Lung (tissue), 12 donors: ENCODE results near the gene PLGLB1. TPM values are rescaled to one million over a fixed set of nuclear protein-coding genes. Genes with fewer than 3 reads are reported as not detected.
A peak's percentile ranks its signal among the peaks of the same experiment; 100 is the strongest.
"Not testable (repeated sequence)": the region's sequence is repeated elsewhere in the genome, so short reads cannot be mapped to it uniquely, and the experiment has no call there.

Experiments
- ATAC-seq: fragments of 200-7000 bp; cut with Tn5 transposase; one replicate; pipeline ENCODE4 v1.9.1; 2020; ENCODE audit warnings: moderate number of reproducible peaks; ENCODE audit not compliant: insufficient read depth, low FRiP score
- DNase-seq, 3 donors: peaks; one replicate each; pipeline ENCODE4 v3.0.0-alpha.2; 2013 to 2017
- H3K27ac ChIP-seq, 2 donors: one replicate each; pipeline ENCODE4 v1.5.1; 2013; ENCODE audit warnings: mild to moderate bottlenecking in 2 of 2, moderate library complexity in 2 of 2, control low read depth in 1 of 2, inconsistent platforms in 1 of 2, low read depth in 1 of 2, low read length in 1 of 2
- H3K27me3 ChIP-seq, 3 donors: one replicate each; pipeline ENCODE4 v1.5.1; 2013; ENCODE audit warnings: low read length in 2 of 3; ENCODE audit not compliant: control insufficient read depth in 3 of 3, insufficient read depth in 3 of 3
- H3K36me3 ChIP-seq, 4 donors: one replicate each; pipeline ENCODE4 v1.5.1; 2013; ENCODE audit warnings: low read length in 4 of 4, mild to moderate bottlenecking in 1 of 4, moderate library complexity in 1 of 4; ENCODE audit not compliant: control insufficient read depth in 4 of 4, insufficient read depth in 4 of 4
- H3K4me1 ChIP-seq, 5 donors: one replicate each; pipeline ENCODE4 v1.5.1; 2013; ENCODE audit warnings: low read length in 5 of 5, mild to moderate bottlenecking in 2 of 5, moderate library complexity in 1 of 5; ENCODE audit not compliant: control insufficient read depth in 5 of 5, insufficient read depth in 5 of 5
- H3K4me3 ChIP-seq: one replicate; pipeline ENCODE4 v1.5.1; 2013; ENCODE audit warnings: mild to moderate bottlenecking, control low read depth, moderate library complexity
- H3K9ac ChIP-seq, 2 donors: one replicate each; pipeline ENCODE4 v1.5.1; 2013; ENCODE audit warnings: low read length in 2 of 2, control low read depth in 1 of 2; ENCODE audit not compliant: insufficient read depth in 1 of 2
- H3K9me3 ChIP-seq, 4 donors: one replicate each; pipeline ENCODE4 v1.5.1; 2013; ENCODE audit warnings: low read length in 3 of 4, mild to moderate bottlenecking in 1 of 4, moderate library complexity in 1 of 4; ENCODE audit not compliant: control insufficient read depth in 4 of 4, insufficient read depth in 3 of 4
- WGBS, 2 donors: extraction: QIAGEN DNeasy Blood & Tissue Kit; methylation state at CpG; one replicate each; pipeline ENCODE4 v1.1.7; 2013; 5-methylcytosine and 5-hydroxymethylcytosine counted together
- polyA plus RNA-seq, 2 donors: library from polyadenylated mRNA; stranded (reverse); fragments of 200-250 nt; gene quantifications; one replicate each; pipeline ENCODE4 v1.2.1, GENCODE V29; 2013
- total RNA-seq, 2 donors: library from RNA; depleted of rRNA in 1 of 2; stranded (reverse); fragments of >200 nt in 1 of 2; gene quantifications; one replicate each; pipeline ENCODE4 v1.2.1, GENCODE V29; 2014 to 2021
- TF ChIP-seq, protein P1 (sequence below): IDR thresholded peaks from 2 replicates; pipeline ENCODE4 v1.5.1; 2012; ENCODE audit warnings: mild to moderate bottlenecking; ENCODE audit errors: control extremely low read depth, extremely low read depth
- donor health status: control.
- donor health status: control.
- donor health status: Bipolar disorder and iron deficiency.
- donor health status: healthy.
- donor health status: DM: yes; HTN: yes; CAD: no.

The PLGLB1 gene
- total and polyA plus RNA-seq, 4 donors = 0.72 to 8.3 (median 1.3) TPM

DNA sequence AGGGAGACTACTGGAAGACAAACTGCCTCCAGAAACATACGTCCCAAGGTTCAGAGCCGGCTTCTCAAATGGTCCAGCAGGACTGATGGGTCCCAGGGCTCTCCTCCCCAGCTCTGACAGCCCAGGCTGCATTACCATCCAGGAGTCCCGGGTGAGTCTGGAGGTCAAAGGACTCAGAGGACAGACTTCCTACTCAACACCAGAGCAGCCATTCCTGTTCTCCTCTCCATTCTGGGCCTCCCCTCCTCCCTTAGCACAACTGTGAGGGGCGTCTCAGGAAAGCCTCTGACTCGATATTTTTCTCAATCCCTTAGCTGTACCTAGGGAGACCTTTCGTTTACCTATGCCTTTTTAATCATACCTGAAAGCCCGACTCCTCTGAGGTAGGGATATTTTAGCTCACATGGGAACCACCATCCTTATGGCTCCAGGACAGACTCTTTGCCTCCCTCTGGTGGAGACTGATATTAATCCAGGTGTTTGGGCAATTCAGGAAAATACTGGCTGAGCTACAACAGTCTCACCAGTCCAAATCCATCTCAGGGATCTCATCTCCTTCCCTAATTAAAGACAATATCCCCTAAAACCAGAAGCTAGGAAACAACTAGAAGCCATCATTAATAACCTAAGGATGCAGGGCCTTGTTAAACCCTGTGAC is 19.8 kb upstream of the PLGLB1 start:
- H3K9me3 ChIP-seq, ATAC-seq, H3K27ac ChIP-seq: not testable (repeated sequence)

DNA sequence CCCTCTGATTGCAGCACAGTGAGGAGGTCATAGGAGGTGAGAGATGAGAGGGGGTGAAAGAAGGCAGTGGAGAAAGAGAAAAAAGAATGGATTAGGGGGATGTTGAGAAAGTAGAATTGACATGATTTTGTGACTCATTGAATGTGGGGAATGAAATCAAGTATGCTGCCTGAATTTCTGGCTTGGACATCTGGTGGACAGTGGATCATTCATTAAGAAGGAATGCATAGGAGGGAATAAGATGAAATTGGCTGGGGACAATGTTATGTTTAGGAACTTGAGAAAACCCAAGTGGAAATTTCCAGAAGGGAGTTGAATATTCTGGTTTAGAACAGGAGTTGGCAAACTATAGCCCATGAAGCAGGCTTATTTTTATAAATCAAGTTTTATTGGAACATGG is 7.0 kb upstream of the PLGLB1 start:
- DNase-seq, H3K9me3 ChIP-seq, H3K4me3 ChIP-seq, H3K4me1 ChIP-seq, H3K9ac ChIP-seq, ATAC-seq, H3K27ac ChIP-seq, H3K27me3 ChIP-seq, H3K36me3 ChIP-seq: not testable (repeated sequence)

More for the DNA sequence above, 19.8 kb upstream of the PLGLB1 start:
- not testable (repeated sequence) for H3K9ac ChIP-seq, DNase-seq, H3K4me1 ChIP-seq, H3K4me3 ChIP-seq, H3K27me3 ChIP-seq, H3K36me3 ChIP-seq
- TF ChIP-seq, protein P1, sequence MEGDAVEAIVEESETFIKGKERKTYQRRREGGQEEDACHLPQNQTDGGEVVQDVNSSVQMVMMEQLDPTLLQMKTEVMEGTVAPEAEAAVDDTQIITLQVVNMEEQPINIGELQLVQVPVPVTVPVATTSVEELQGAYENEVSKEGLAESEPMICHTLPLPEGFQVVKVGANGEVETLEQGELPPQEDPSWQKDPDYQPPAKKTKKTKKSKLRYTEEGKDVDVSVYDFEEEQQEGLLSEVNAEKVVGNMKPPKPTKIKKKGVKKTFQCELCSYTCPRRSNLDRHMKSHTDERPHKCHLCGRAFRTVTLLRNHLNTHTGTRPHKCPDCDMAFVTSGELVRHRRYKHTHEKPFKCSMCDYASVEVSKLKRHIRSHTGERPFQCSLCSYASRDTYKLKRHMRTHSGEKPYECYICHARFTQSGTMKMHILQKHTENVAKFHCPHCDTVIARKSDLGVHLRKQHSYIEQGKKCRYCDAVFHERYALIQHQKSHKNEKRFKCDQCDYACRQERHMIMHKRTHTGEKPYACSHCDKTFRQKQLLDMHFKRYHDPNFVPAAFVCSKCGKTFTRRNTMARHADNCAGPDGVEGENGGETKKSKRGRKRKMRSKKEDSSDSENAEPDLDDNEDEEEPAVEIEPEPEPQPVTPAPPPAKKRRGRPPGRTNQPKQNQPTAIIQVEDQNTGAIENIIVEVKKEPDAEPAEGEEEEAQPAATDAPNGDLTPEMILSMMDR = peak; percentile 0
- no CpG with 5 or more reads among the region's 7 CpGs for WGBS, 2 donors

DNA sequence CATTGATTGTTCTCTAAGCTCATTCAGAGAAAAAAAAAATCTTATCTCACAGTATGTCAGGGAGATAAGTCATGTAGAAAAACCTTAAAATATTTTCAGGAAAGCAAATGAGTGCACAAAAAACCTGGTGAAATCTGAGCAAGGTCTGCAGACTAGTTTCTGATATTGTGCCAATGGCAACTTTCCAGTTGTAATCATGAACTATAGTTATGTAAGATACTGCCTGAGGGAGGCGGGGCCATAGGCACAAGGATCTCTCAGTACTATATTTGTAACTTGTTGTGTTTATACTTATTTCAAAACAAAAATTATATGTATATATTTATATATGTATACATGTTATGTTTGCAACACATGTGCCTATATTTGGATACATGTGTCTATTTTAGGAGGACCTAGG is 5.2 kb upstream of the PLGLB1 start:
- not testable (repeated sequence) for H3K36me3 ChIP-seq, H3K27me3 ChIP-seq, H3K9me3 ChIP-seq, H3K4me3 ChIP-seq, H3K4me1 ChIP-seq, H3K9ac ChIP-seq, H3K27ac ChIP-seq, DNase-seq
- WGBS, 2 donors = no CpG with 5 or more reads among the region's 1 CpG
- ATAC-seq = peak; percentile 28

DNA sequence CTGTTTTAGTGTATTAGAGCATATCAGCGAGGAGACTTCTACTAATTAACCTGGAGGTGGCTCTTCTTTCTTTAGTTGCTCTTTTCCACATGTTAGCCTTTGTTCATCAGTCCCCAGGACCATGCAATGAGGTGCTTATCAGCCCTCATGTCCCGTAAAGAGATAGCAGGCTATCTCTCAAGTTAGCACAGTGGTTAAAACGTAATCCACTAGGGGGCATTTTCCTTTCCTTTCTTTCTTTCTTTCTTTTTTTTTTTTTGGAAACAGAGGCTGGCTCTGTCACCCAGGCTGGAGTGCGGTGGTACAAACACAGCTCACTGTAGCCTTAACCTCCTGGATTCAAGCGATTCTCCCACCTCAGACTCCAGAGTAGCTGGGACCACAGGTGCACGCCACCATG is 4.3 kb upstream of the PLGLB1 start:
- H3K27me3 ChIP-seq, ATAC-seq, H3K4me3 ChIP-seq, DNase-seq, H3K9ac ChIP-seq, H3K36me3 ChIP-seq, H3K27ac ChIP-seq, H3K4me1 ChIP-seq, H3K9me3 ChIP-seq: not testable (repeated sequence)
- WGBS, 2 donors = 70 to 73% methylated on average over 1 to 5 of the region's 6 CpGs

DNA sequence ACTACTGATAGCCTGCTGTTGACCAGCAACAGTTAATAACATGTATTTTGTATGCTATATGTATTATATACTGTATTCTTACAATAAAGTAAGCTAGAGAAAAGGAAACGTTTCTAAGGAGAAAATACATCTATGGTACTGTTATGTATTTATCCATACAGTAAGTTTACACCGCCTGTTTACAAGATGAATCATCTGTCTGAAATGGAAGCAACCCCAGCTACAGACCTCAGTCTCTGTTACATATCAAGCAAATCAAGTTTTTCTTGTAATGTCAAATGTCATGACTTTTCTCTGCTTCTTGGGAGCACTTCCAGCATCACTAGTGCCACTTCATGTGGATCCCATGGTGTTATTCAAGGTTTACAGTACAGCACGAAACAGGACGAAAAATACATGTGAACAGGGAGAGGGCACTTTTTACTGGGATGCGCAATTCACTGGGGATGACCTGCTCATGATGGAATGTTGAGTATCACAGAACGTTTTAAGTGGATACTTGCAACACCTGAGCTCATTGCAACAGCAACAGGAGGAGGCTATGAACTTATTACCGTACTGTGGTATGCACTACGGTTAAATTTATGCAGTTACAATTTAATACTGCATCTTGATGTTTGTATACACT is 2.5 kb upstream of the PLGLB1 start:
- H3K4me1 ChIP-seq, H3K27ac ChIP-seq, H3K36me3 ChIP-seq, H3K4me3 ChIP-seq, DNase-seq, H3K27me3 ChIP-seq, H3K9me3 ChIP-seq, H3K9ac ChIP-seq: not testable (repeated sequence)
- WGBS, 2 donors = 68 to 81% methylated on average over 3 to 4 of the region's 8 CpGs
- peak; percentile 30 for ATAC-seq

DNA sequence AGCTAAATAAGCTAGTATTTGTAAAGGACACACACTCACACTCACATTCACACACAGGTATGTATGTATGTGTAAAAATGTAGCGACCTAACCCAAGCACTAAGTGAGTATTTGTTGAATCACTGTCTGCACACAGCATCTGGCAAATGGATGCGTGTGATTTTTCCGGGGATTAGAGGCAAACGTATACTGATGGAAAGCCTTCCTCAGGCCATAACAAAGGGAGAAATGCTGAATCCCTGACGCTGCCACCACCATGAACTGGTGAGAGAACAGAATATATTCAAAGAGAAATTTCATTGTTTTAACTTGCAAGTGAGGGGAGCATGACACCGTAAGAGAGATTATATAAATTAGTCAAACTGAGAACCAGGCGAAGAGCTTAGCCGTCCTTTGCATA is 601 bp downstream of the PLGLB1 start:
- not testable (repeated sequence) for H3K4me3 ChIP-seq, H3K27me3 ChIP-seq, H3K4me1 ChIP-seq, H3K9ac ChIP-seq, H3K9me3 ChIP-seq, H3K36me3 ChIP-seq, DNase-seq, ATAC-seq, H3K27ac ChIP-seq
- no CpG with 5 or more reads among the region's 8 CpGs for WGBS, 2 donors

DNA sequence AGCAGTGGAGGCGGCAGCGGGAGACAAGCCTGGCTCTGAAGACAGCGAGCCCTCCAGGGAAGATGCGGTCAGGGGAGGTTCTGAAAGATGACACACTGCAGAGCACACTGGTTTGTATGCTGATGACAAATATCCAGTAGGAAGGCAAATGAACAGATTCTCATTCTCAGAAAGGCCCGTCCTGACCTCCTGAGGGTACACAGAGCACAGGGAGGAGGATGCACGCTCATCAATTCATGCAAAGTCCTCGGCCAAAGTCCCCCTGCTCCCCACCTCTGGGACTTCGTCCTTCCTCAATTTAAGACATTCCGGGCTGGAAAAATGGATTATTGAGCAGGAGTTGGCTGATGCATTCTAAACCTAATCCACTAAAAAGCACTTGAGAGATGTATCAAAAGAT is 2.6 kb downstream of the PLGLB1 start:
- H3K9ac ChIP-seq, ATAC-seq, H3K36me3 ChIP-seq, H3K4me3 ChIP-seq, H3K27me3 ChIP-seq, H3K9me3 ChIP-seq, H3K27ac ChIP-seq, DNase-seq, H3K4me1 ChIP-seq: not testable (repeated sequence)
- WGBS, 2 donors = 91 to 100% methylated on average over 4 to 6 of the region's 9 CpGs
